GM12878 (cell line): ENCODE measurements around the gene TTC31. TPM values are rescaled to one million over a fixed set of nuclear protein-coding genes. Genes with fewer than 3 reads are reported as not detected.

Experiments
- BMI1 ChIP-seq: fragments of 450-650 bp; IDR thresholded peaks from 2 replicates; pipeline ENCODE4 v1.6.1; 2016; ENCODE audit warnings: mild to moderate bottlenecking, moderate library complexity, borderline replicate concordance
- BRCA1 ChIP-seq: IDR thresholded peaks from 2 replicates; pipeline ENCODE4 v1.6.1; 2011; ENCODE audit warnings: low read depth, low read length, improper control_type of control experiment
- CBX3 ChIP-seq: fragments of 200-600 bp; sonication (generic); IDR thresholded peaks from 2 replicates; pipeline ENCODE4 v1.6.1; 2016; ENCODE audit warnings: low read depth, borderline replicate concordance
- CHD4 ChIP-seq: fragments of 200-600 bp; sonication (generic); IDR thresholded peaks from 2 replicates; pipeline ENCODE4 v1.6.1; 2016; ENCODE audit warnings: mild to moderate bottlenecking
- CREB1 ChIP-seq: IDR thresholded peaks from 2 replicates; pipeline ENCODE4 v1.6.1; 2012; ENCODE audit warnings: low read depth, mild to moderate bottlenecking, inconsistent platforms
- E2F4 ChIP-seq: IDR thresholded peaks from 2 replicates; pipeline ENCODE4 v1.6.1; 2012; ENCODE audit warnings: low read depth, low read length, improper control_type of control experiment
- E4F1 ChIP-seq: fragments of 450-650 bp; IDR thresholded peaks from 2 replicates; pipeline ENCODE4 v1.6.1; 2018; ENCODE audit warnings: borderline replicate concordance, mild to moderate bottlenecking; ENCODE audit not compliant: partially characterized antibody
- ELK1 ChIP-seq: IDR thresholded peaks from 2 replicates; pipeline ENCODE4 v1.6.1; 2012; ENCODE audit warnings: low read depth, low read length, improper control_type of control experiment
- IRF4 ChIP-seq: IDR thresholded peaks from 2 replicates; pipeline ENCODE4 v1.6.1; 2011; ENCODE audit warnings: low read depth, low read length
- MYB ChIP-seq: fragments of 150-350 bp; IDR thresholded peaks from 2 replicates; pipeline ENCODE4 v1.6.1; 2014; ENCODE audit warnings: mild to moderate bottlenecking, low read depth, low read length, borderline replicate concordance
- NBN ChIP-seq: fragments of 450-650 bp; IDR thresholded peaks from 2 replicates; pipeline ENCODE4 v1.6.1; 2016
- SREBF2 ChIP-seq: IDR thresholded peaks from 2 replicates; pipeline ENCODE4 v1.6.1; 2012; ENCODE audit warnings: mild to moderate bottlenecking, low read length
- STAT1 ChIP-seq: fragments of 450-650 bp; conservative IDR thresholded peaks from 2 replicates; pipeline ENCODE4 v1.6.1; 2014; ENCODE audit warnings: antibody characterized with exemption, mild to moderate bottlenecking
- ZBTB4 ChIP-seq: fragments of 450-650 bp; formaldehyde crosslinking; IDR thresholded peaks from 2 replicates; pipeline ENCODE4 v1.4.0; 2022; ENCODE audit warnings: mild to moderate bottlenecking, moderate library complexity
- polyA plus RNA-seq, 11 experiments: library from polyadenylated mRNA; depleted of rRNA in 4 of 11; unstranded in 6 of 11; stranded (reverse) in 5 of 11; fragments of >200 nt; fragmentation: Nextera tagmentation in 4 of 11; fragmentation: Illumina TruSeq in 1 of 11; extraction: Ambion mirVana in 4 of 11; extraction: Trizol in 1 of 11; gene quantifications; 1 replicate in 1 of 11; 2 replicates in 10 of 11; pipeline versions ENCODE4 v1.2.1 to v1.2.3, GENCODE V29; 2011 to 2016; ENCODE audit warnings: inconsistent platforms in 2 of 11, missing spikeins in 2 of 11, low read depth in 1 of 11
- total RNA-seq, 4 experiments: library from RNA; depleted of rRNA in 3 of 4; stranded (reverse); fragments of >200 nt in 3 of 4; fragmentation: Illumina TruSeq in 1 of 4; extraction: Trizol in 1 of 4; gene quantifications; 2 replicates each; pipeline versions ENCODE4 v1.2.1 to v1.2.3, GENCODE V29; 2013 to 2021
- TF ChIP-seq, protein P1 (sequence below): fragments of 450-650 bp; IDR thresholded peaks from 2 replicates; pipeline ENCODE4 v1.6.1; 2016; ENCODE audit warnings: mild to moderate bottlenecking
- TF ChIP-seq, protein P2 (sequence below): fragments of 450-650 bp; formaldehyde crosslinking; IDR thresholded peaks from 2 replicates; pipeline ENCODE4 v1.5.0; 2022; ENCODE audit warnings: mild to moderate bottlenecking, missing genetic modification characterization

TTC31 gene
- total and polyA plus RNA-seq, 10 of the 15 experiments (the other 5 are each of a cell fraction or from before 2014, with no cell fraction given): 6.5 to 34.9 (median 25.9) TPM

GRCh38 chr2:74530239-74531187, 47.6 kb downstream of the TTC31 start (continued):
- TF ChIP-seq, protein P1, sequence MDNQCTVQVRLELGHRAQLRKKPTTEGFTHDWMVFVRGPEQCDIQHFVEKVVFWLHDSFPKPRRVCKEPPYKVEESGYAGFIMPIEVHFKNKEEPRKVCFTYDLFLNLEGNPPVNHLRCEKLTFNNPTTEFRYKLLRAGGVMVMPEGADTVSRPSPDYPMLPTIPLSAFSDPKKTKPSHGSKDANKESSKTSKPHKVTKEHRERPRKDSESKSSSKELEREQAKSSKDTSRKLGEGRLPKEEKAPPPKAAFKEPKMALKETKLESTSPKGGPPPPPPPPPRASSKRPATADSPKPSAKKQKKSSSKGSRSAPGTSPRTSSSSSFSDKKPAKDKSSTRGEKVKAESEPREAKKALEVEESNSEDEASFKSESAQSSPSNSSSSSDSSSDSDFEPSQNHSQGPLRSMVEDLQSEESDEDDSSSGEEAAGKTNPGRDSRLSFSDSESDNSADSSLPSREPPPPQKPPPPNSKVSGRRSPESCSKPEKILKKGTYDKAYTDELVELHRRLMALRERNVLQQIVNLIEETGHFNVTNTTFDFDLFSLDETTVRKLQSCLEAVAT: peak; percentile 64
- TF ChIP-seq BRCA1 (no peak), STAT1 (no peak), E4F1 (no peak), CBX3 (no peak), SREBF2 (no peak), ELK1 (no peak), CHD4 (no peak), E2F4 (no peak), MYB (no peak), CREB1 (no peak), ZBTB4 (CRISPR knock-in tag) (no peak), NBN (peak; percentile 89), IRF4 (0 out of 2 replicates have a peak, but pooled peaks have one; percentile 23), BMI1 (peak; percentile 53; the same call in 1 of the 2 replicates)
- TF ChIP-seq, protein P2, sequence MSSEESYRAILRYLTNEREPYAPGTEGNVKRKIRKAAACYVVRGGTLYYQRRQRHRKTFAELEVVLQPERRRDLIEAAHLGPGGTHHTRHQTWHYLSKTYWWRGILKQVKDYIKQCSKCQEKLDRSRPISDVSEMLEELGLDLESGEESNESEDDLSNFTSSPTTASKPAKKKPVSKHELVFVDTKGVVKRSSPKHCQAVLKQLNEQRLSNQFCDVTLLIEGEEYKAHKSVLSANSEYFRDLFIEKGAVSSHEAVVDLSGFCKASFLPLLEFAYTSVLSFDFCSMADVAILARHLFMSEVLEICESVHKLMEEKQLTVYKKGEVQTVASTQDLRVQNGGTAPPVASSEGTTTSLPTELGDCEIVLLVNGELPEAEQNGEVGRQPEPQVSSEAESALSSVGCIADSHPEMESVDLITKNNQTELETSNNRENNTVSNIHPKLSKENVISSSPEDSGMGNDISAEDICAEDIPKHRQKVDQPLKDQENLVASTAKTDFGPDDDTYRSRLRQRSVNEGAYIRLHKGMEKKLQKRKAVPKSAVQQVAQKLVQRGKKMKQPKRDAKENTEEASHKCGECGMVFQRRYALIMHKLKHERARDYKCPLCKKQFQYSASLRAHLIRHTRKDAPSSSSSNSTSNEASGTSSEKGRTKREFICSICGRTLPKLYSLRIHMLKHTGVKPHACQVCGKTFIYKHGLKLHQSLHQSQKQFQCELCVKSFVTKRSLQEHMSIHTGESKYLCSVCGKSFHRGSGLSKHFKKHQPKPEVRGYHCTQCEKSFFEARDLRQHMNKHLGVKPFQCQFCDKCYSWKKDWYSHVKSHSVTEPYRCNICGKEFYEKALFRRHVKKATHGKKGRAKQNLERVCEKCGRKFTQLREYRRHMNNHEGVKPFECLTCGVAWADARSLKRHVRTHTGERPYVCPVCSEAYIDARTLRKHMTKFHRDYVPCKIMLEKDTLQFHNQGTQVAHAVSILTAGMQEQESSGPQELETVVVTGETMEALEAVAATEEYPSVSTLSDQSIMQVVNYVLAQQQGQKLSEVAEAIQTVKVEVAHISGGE (CRISPR knock-in tag): no peak
